HepG2 (cell line): ENCODE measurements around the gene TLCD1. TPM values are rescaled to one million over a fixed set of nuclear protein-coding genes. Genes with fewer than 3 reads are reported as not detected.

Experiments used
- AKNA ChIP-seq: sonication (generic); formaldehyde crosslinking; IDR thresholded peaks from 2 replicates; pipeline ENCODE4 v1.4.0; 2020; ENCODE audit warnings: missing genetic modification reagents, borderline replicate concordance
- ATF7 ChIP-seq, 2 experiments: fragments of 450-650 bp in 1 of 2; sonication (generic) in 1 of 2; formaldehyde crosslinking in 1 of 2; IDR thresholded peaks; 2 replicates each; pipeline versions ENCODE4 v1.4.0 to v1.6.1; 2016 to 2020; ENCODE audit warnings: antibody characterized with exemption in 1 of 2, mild to moderate bottlenecking in 1 of 2, missing genetic modification reagents in 1 of 2
- ELF3 ChIP-seq: IDR thresholded peaks from 2 replicates; pipeline ENCODE4 v1.6.1; 2016; ENCODE audit warnings: missing genetic modification reagents, missing compliant biosample characterization
- GATAD2A ChIP-seq: IDR thresholded peaks from 2 replicates; pipeline ENCODE4 v1.6.1; 2016
- HCFC1 ChIP-seq: fragments of 150-350 bp; IDR thresholded peaks from 2 replicates; pipeline ENCODE4 v1.6.1; 2014; ENCODE audit warnings: low read depth, low read length
- KAT7 ChIP-seq: IDR thresholded peaks from 2 replicates; pipeline ENCODE4 v1.6.1; 2018; ENCODE audit warnings: borderline replicate concordance, missing compliant biosample characterization
- NFE2L2 ChIP-seq: fragments of 150-350 bp; IDR thresholded peaks from 2 replicates; pipeline ENCODE4 v1.6.1; 2014; ENCODE audit warnings: low read length
- TFAP4 ChIP-seq: sonication (generic); IDR thresholded peaks from 2 replicates; pipeline ENCODE4 v1.6.1; 2016; ENCODE audit warnings: low read depth, borderline replicate concordance
- ZBTB44 ChIP-seq: sonication (generic); formaldehyde crosslinking; IDR thresholded peaks from 2 replicates; pipeline ENCODE4 v1.4.0; 2020; ENCODE audit warnings: missing genetic modification reagents
- ZEB1 ChIP-seq: IDR thresholded peaks from 2 replicates; pipeline ENCODE4 v1.6.1; 2012; ENCODE audit warnings: mild to moderate bottlenecking, low read depth, inconsistent platforms; ENCODE audit not compliant: insufficient replicate concordance
- ZFP41 ChIP-seq: sonication (generic); formaldehyde crosslinking; IDR thresholded peaks from 2 replicates; pipeline ENCODE4 v1.4.0; 2020; ENCODE audit warnings: mild to moderate bottlenecking, missing genetic modification reagents, borderline replicate concordance
- ZNF264 ChIP-seq: sonication (generic); formaldehyde crosslinking; IDR thresholded peaks from 2 replicates; pipeline ENCODE4 v1.4.0; 2020; ENCODE audit warnings: missing genetic modification reagents
- ZNF382 ChIP-seq: sonication (generic); formaldehyde crosslinking; IDR thresholded peaks from 2 replicates; pipeline ENCODE4 v1.5.0; 2020; ENCODE audit warnings: missing genetic modification reagents, mild to moderate bottlenecking, borderline replicate concordance
- ZNF446 ChIP-seq: sonication (generic); formaldehyde crosslinking; IDR thresholded peaks from 2 replicates; pipeline ENCODE4 v1.5.0; 2020; ENCODE audit warnings: mild to moderate bottlenecking, missing genetic modification reagents
- ZNF569 ChIP-seq: sonication (generic); formaldehyde crosslinking; IDR thresholded peaks from 2 replicates; pipeline ENCODE4 v1.5.0; 2020; ENCODE audit warnings: mild to moderate bottlenecking, missing genetic modification reagents, moderate library complexity, borderline replicate concordance
- ZNF614 ChIP-seq: IDR thresholded peaks from 2 replicates; pipeline ENCODE4 v1.6.1; 2018; ENCODE audit warnings: missing biosample characterization, missing genetic modification reagents, inconsistent platforms, borderline replicate concordance
- ZNF781 ChIP-seq: sonication (generic); formaldehyde crosslinking; IDR thresholded peaks from 2 replicates; pipeline ENCODE4 v1.5.1; 2020; ENCODE audit warnings: borderline replicate concordance, mild to moderate bottlenecking, missing genetic modification reagents; ENCODE audit errors: not compliant biosample characterization
- polyA plus RNA-seq, 8 experiments: library from polyadenylated mRNA; depleted of rRNA in 3 of 8; stranded (reverse) in 7 of 8; unstranded in 1 of 8; fragments of >200 nt; fragmentation: Illumina TruSeq in 4 of 8; extraction: Trizol in 4 of 8; gene quantifications; 2 replicates each; pipeline versions ENCODE4 v1.2.1 to v1.2.3, GENCODE V29; 2011 to 2016; ENCODE audit warnings: low read depth in 4 of 8, missing spikeins in 1 of 8, mixed read lengths in 1 of 8; ENCODE audit not compliant: insufficient read depth in 1 of 8
- total RNA-seq, 5 experiments: library from RNA; depleted of rRNA; stranded (reverse); fragments of >200 nt; fragmentation: Illumina TruSeq; extraction: Trizol; gene quantifications; 2 replicates each; pipeline ENCODE4 v1.2.3, GENCODE V29; 2016; ENCODE audit warnings: low read depth in 1 of 5
- TF ChIP-seq, protein P1 (sequence below): sonication (generic); formaldehyde crosslinking; IDR thresholded peaks from 2 replicates; pipeline ENCODE4 v1.5.0; 2020; ENCODE audit warnings: missing genetic modification reagents
- TF ChIP-seq, protein P2 (sequence below): IDR thresholded peaks from 2 replicates; pipeline ENCODE4 v1.6.1; 2016; ENCODE audit warnings: low read depth, control low read depth

Gene TLCD1
- total and polyA plus RNA-seq, 2 of the 13 experiments (the other 11 are each of a cell fraction or from before 2014, with no cell fraction given) = 14.9 to 19.6 TPM

- TF ChIP-seq ZBTB44 (CRISPR knock-in tag) = no peak
- no peak for TF ChIP-seq ZFP41 (CRISPR knock-in tag)
- TF ChIP-seq, protein P1, sequence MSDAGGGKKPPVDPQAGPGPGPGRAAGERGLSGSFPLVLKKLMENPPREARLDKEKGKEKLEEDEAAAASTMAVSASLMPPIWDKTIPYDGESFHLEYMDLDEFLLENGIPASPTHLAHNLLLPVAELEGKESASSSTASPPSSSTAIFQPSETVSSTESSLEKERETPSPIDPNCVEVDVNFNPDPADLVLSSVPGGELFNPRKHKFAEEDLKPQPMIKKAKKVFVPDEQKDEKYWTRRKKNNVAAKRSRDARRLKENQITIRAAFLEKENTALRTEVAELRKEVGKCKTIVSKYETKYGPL (CRISPR knock-in tag) = no peak
- no peak for TF ChIP-seq ZNF614 (CRISPR knock-in tag)
- no peak; the same call in 1 of the 2 replicates for TF ChIP-seq HCFC1
- TF ChIP-seq ZNF569 (CRISPR knock-in tag) = no peak
- TF ChIP-seq AKNA (CRISPR knock-in tag) = no peak
- no peak for TF ChIP-seq NFE2L2
- TF ChIP-seq ZNF781 (CRISPR knock-in tag) = no peak
- no peak for TF ChIP-seq ZEB1
- TF ChIP-seq ZNF264 (CRISPR knock-in tag) = peak; percentile 51; the same call in 1 of the 2 replicates
- TF ChIP-seq, protein P2, sequence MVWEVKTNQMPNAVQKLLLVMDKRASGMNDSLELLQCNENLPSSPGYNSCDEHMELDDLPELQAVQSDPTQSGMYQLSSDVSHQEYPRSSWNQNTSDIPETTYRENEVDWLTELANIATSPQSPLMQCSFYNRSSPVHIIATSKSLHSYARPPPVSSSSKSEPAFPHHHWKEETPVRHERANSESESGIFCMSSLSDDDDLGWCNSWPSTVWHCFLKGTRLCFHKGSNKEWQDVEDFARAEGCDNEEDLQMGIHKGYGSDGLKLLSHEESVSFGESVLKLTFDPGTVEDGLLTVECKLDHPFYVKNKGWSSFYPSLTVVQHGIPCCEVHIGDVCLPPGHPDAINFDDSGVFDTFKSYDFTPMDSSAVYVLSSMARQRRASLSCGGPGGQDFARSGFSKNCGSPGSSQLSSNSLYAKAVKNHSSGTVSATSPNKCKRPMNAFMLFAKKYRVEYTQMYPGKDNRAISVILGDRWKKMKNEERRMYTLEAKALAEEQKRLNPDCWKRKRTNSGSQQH (CRISPR knock-in tag) = no peak
- TF ChIP-seq GATAD2A (CRISPR knock-in tag) = peak; percentile 49; the same call in 1 of the 2 replicates
- no peak for TF ChIP-seq ATF7 (IDR thresholded peaks at IDR 0.05)
- no peak for TF ChIP-seq ATF7 (CRISPR knock-in tag; IDR thresholded peaks at IDR 0.05)
- TF ChIP-seq ELF3 (CRISPR knock-in tag) = peak; percentile 33; the same call in 1 of the 2 replicates
- no peak for TF ChIP-seq ZNF382
- TF ChIP-seq ZNF446 (CRISPR knock-in tag) = no peak
- no peak for TF ChIP-seq TFAP4
- no peak for TF ChIP-seq KAT7 (CRISPR knock-in tag)
Measured at GRCh38 chr17:28750178-28751047, 24.4 kb upstream of the TLCD1 start (continued).
